Esophagus muscularis mucosa (tissue), 4 donors: Measurements from ENCODE around the gene PDIA6. TPM values are rescaled to one million over a fixed set of nuclear protein-coding genes. Genes with fewer than 3 reads are reported as not detected.

Experiments used
- DNase-seq: peaks from one replicate; pipeline ENCODE4 v3.0.0-alpha.2; 2017; ENCODE audit errors: extremely low spot score
- H3K27ac ChIP-seq, 4 donors: fragments of 200-600 bp; sonication (generic); replicated peaks in 1 of 4; 1 replicate in 3 of 4; 2 replicates in 1 of 4; pipeline ENCODE4 v1.5.1; 2016 to 2019; ENCODE audit warnings: mild to moderate bottlenecking in 1 of 4
- H3K27me3 ChIP-seq, 4 donors: fragments of 200-600 bp; sonication (generic); one replicate each; pipeline versions ENCODE4 v1.5.1 to v1.6.0; 2016 to 2019
- H3K36me3 ChIP-seq, 4 donors: fragments of 200-600 bp; sonication (generic); one replicate each; pipeline ENCODE4 v1.5.1; 2016 to 2019
- H3K4me1 ChIP-seq, 4 donors: fragments of 200-600 bp; sonication (generic); one replicate each; pipeline ENCODE4 v1.5.1; 2016 to 2019
- H3K4me3 ChIP-seq, 4 donors: fragments of 200-600 bp; sonication (generic); 1 replicate in 2 of 4; 2 replicates in 2 of 4; pipeline ENCODE4 v1.5.1; 2016 to 2019; ENCODE audit warnings: mild to moderate bottlenecking in 4 of 4, moderate library complexity in 1 of 4
- H3K9me3 ChIP-seq, 4 donors: fragments of 200-600 bp; sonication (generic); 1 replicate in 3 of 4; 2 replicates in 1 of 4; pipeline ENCODE4 v1.5.1; 2016 to 2019
- EP300 ChIP-seq: sonication (generic); formaldehyde crosslinking; IDR thresholded peaks from one replicate; pipeline ENCODE4 v1.6.1; 2017; ENCODE audit warnings: antibody characterized with exemption
- POLR2A ChIP-seq: fragments of 450-650 bp; IDR thresholded peaks from one replicate; pipeline ENCODE4 v1.6.1; 2017; ENCODE audit warnings: antibody characterized with exemption, moderate library complexity, mild to moderate bottlenecking, low read depth
- POLR2AphosphoS5 ChIP-seq, 2 donors: sonication (generic); formaldehyde crosslinking; IDR thresholded peaks; one replicate each; pipeline ENCODE4 v1.6.1; 2017; ENCODE audit warnings: antibody characterized with exemption in 2 of 2
- WGBS: methylation state at CpG from one replicate; pipeline ENCODE4 v1.1.5; 2018; 5-methylcytosine and 5-hydroxymethylcytosine counted together
- intact Hi-C: fragments of 100-400 bp; cut with DNase I; formaldehyde crosslinking; loops from one replicate; pipeline ENCODE4 v1.15.1; 2023
- total RNA-seq, 4 donors: library from RNA; depleted of rRNA; stranded (reverse); fragments of >200 nt; gene quantifications; one replicate each; pipeline versions ENCODE4 v1.1.0 to v1.2.1, GENCODE V29; 2016
- TF ChIP-seq, protein P1 (sequence below), 3 experiments: fragments of 200-600 bp in 2 of 3; fragments of 450-650 bp in 1 of 3; sonication (generic) in 2 of 3; IDR thresholded peaks; one replicate each; pipeline ENCODE4 v1.5.1; 2017 to 2019; ENCODE audit warnings: antibody characterized with exemption in 3 of 3, mild to moderate bottlenecking in 2 of 3, moderate library complexity in 1 of 3

PDIA6 gene
- total RNA-seq, 4 donors from 2014 or later, result 64.8 to 99.7 (median 85.3) TPM

- Histone ChIP-seq H3K27ac (no peak overlapping the region), H3K4me1 (peaks cover 7 to 18% (median 15%) of the 10 kb centered on the region in 4 donors), H3K36me3 (no peaks in the 10 kb centered on the region), H3K9me3 (peaks cover 0 to 31% (median 18%) of the 10 kb centered on the region in 4 donors), H3K27me3 (peaks cover 0 to 21% (median 0%) of the 10 kb centered on the region in 4 donors), H3K4me3 (no peak overlapping the region)
- TF ChIP-seq POLR2AphosphoS5 (IDR thresholded peaks at IDR 0.05), result no peak
- TF ChIP-seq POLR2A, result no peak
- TF ChIP-seq, protein P1, sequence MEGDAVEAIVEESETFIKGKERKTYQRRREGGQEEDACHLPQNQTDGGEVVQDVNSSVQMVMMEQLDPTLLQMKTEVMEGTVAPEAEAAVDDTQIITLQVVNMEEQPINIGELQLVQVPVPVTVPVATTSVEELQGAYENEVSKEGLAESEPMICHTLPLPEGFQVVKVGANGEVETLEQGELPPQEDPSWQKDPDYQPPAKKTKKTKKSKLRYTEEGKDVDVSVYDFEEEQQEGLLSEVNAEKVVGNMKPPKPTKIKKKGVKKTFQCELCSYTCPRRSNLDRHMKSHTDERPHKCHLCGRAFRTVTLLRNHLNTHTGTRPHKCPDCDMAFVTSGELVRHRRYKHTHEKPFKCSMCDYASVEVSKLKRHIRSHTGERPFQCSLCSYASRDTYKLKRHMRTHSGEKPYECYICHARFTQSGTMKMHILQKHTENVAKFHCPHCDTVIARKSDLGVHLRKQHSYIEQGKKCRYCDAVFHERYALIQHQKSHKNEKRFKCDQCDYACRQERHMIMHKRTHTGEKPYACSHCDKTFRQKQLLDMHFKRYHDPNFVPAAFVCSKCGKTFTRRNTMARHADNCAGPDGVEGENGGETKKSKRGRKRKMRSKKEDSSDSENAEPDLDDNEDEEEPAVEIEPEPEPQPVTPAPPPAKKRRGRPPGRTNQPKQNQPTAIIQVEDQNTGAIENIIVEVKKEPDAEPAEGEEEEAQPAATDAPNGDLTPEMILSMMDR (IDR thresholded peaks at IDR 0.05), result no peak
- no peak for TF ChIP-seq EP300
- no peak for DNase-seq
- intact Hi-C loops, result loop anchor here (5.0 kb wide), 1 partner anchor 72 kb away; the partner anchor contains the start of gene KCNF1
- 50% methylated on average over 8 of the region's 8 CpGs for WGBS
Measured at GRCh38 chr2:10839813-10840212, 27.2 kb upstream of the PDIA6 start.

DNA sequence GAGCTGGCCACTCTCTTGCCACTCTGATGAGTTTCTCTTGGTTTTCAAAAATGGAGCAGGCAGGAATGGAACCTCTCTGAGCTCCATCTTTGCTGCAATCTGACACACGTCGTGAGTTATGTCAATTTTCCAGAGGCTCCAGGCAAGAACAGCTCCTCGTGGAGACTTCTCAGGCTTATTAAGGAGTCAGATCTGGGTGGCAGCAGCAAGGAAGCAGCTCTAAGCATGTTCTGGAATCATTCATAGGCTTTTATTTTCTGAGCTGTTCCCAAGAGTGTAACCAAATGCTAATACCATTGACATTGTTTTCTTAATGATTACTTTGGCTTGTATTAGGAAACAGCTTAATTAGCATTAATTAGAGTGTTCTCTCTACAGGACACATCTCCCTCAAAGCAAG, 26.1 kb upstream of the PDIA6 start:
- Histone ChIP-seq H3K4me1 (peaks cover 6 to 17% (median 10%) of the 10 kb centered on the region in 4 donors), H3K27me3 (peaks cover 0 to 21% (median 0%) of the 10 kb centered on the region in 4 donors), H3K27ac (no peak overlapping the region), H3K36me3 (no peaks in the 10 kb centered on the region), H3K4me3 (no peak overlapping the region), H3K9me3 (peaks cover 0 to 31% (median 18%) of the 10 kb centered on the region in 4 donors)
- DNase-seq, result no peak
- intact Hi-C loops, result loop anchor here (5.0 kb wide), 1 partner anchor 74 kb away; the partner anchor contains the start of gene KCNF1
- 44% methylated on average over 3 of the region's 3 CpGs for WGBS
- TF ChIP-seq, protein P1 (IDR thresholded peaks at IDR 0.05), result no peak
- TF ChIP-seq POLR2AphosphoS5 (IDR thresholded peaks at IDR 0.05), result no peak
- TF ChIP-seq POLR2A, result no peak
- no peak for TF ChIP-seq EP300

DNA sequence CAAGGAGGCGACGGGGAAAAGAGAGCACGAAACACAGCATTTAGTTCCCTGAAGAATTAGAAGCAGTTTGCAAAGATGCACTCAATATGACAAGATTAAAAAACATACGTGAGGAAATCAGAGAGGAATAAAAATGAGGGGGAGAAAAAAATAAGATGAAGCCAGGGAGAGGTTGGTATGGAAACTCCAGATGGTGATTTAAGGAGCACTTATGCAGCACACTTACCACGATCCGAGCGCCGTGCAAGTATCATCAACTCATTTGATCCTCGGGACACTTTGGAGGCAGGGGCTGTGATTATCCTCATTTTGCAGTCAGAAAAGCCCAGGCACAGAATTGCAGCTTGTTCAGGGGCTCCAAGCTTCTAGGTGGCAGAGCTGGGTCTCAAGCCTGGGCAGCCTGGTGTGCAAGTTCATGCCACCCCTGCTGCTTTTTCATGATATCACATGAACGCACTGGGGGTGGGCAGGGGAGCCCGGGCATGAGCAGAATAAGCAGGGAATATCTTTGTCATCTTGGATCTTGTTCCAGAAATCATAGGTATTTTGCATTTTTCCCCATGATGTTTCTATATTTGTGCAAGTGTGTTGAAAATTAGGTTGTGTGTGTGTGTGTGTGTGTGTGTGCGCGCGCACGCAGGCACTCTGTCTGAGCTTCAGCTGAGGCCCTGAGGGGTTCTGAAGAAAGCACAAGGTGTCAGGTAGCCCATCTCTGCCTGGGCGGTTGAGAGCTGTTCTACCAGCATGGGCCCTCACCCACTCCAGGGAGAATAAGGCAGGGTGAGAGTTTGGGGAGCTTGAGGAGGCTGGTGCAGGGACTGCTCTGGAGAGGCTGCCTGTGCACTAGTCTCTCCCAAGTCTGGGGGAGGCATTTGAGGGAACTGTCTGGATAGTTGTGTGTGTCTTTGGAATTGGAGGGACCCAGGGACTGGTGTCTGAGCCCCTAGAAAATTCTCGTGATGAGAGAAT, 25.0 kb upstream of the PDIA6 start:
- intact Hi-C loops, result loop anchor here (5.0 kb wide), 1 partner anchor 75 kb away; the partner anchor contains the start of gene KCNF1
- TF ChIP-seq, protein P1 (IDR thresholded peaks at IDR 0.05), result no peak
- TF ChIP-seq POLR2AphosphoS5 (IDR thresholded peaks at IDR 0.05) (no peak), EP300 (no peak), POLR2A (no peak)
- Histone ChIP-seq H3K9me3 (peaks cover 0 to 27% (median 17%) of the 10 kb centered on the region in 4 donors), H3K36me3 (no peaks in the 10 kb centered on the region), H3K27me3 (peaks cover 0 to 31% (median 0%) of the 10 kb centered on the region in 4 donors), H3K4me1 (peaks cover 1 to 11% (median 9%) of the 10 kb centered on the region in 4 donors), H3K4me3 (no peak overlapping the region), H3K27ac (no peak overlapping the region)
- DNase-seq, result no peak
- WGBS, result 70% methylated on average over 17 of the region's 17 CpGs

GRCh38 chr2:10835052-10835970, 22.7 kb upstream of the PDIA6 start:
- H3K4me3 ChIP-seq, result no peak overlapping the region
- no peak overlapping the region for H3K27ac ChIP-seq
- peaks cover 7 to 17% (median 15%) of the 10 kb centered on the region in 4 donors for H3K4me1 ChIP-seq
- H3K9me3 ChIP-seq, result peaks cover 0 to 5% (median under 1%) of the 10 kb centered on the region in 4 donors
- DNase-seq, result no peak
- H3K27me3 ChIP-seq, result peaks cover 0 to 44% (median 0%) of the 10 kb centered on the region in 4 donors
- intact Hi-C loops, result loop anchor here (5.0 kb wide), 1 partner anchor 77 kb away; the partner anchor contains the start of gene KCNF1
- TF ChIP-seq POLR2A, result no peak
- TF ChIP-seq, protein P1 (IDR thresholded peaks at IDR 0.05), result peak; percentile 78 to 89 (median 80)
- TF ChIP-seq POLR2AphosphoS5 (IDR thresholded peaks at IDR 0.05), result no peak
- no peak for TF ChIP-seq EP300
- H3K36me3 ChIP-seq, result no peaks in the 10 kb centered on the region
- WGBS, result 79% methylated on average over 24 of the region's 48 CpGs
